ENCODE measurements around the gene PTPRG.
"Not testable (repeated sequence)": the region's sequence is repeated elsewhere in the genome, so short reads cannot be mapped to it uniquely, and the experiment has no call there.

The PTPRG gene

GRCh38 chr3:61729038-61729634 lies 167.8 kb downstream of the PTPRG start:
- no peak for DNase-seq

GRCh38 chr3:61730056-61730455 lies 168.7 kb downstream of the PTPRG start:
- DNase-seq, result no peak

- no peak for DNase-seq
Observed at GRCh38 chr3:61730577-61731231, 169.3 kb downstream of the PTPRG start.

- no peak for DNase-seq
Observed at GRCh38 chr3:61733000-61733399, 171.6 kb downstream of the PTPRG start.

GRCh38 chr3:61733876-61734275 lies 172.5 kb downstream of the PTPRG start:
- no peak for DNase-seq

- no peak for DNase-seq
Observed at GRCh38 chr3:61734749-61735686, 173.6 kb downstream of the PTPRG start.

- no peak for DNase-seq
Observed at GRCh38 chr3:61736506-61736905, 175.1 kb downstream of the PTPRG start.

- no peak for DNase-seq
Observed at GRCh38 chr3:61739640-61740039, 178.3 kb downstream of the PTPRG start.

GRCh38 chr3:61740494-61740893 lies 179.1 kb downstream of the PTPRG start:
- DNase-seq, result no peak

- no peak for DNase-seq
Observed at GRCh38 chr3:61741551-61741950, 180.2 kb downstream of the PTPRG start.

GRCh38 chr3:61742006-61742405 lies 180.6 kb downstream of the PTPRG start:
- DNase-seq, result no peak

- no peak for DNase-seq
Observed at GRCh38 chr3:61743067-61743466, 181.7 kb downstream of the PTPRG start.

- DNase-seq, result no peak
Observed at GRCh38 chr3:61743686-61744242, 182.4 kb downstream of the PTPRG start.

GRCh38 chr3:61748288-61748687 lies 186.9 kb downstream of the PTPRG start:
- no peak for DNase-seq

GRCh38 chr3:61750766-61751165 lies 189.4 kb downstream of the PTPRG start:
- no peak for DNase-seq

GRCh38 chr3:61758839-61759238 lies 197.5 kb downstream of the PTPRG start:
- DNase-seq, result no peak

GRCh38 chr3:61760783-61761182 lies 199.4 kb downstream of the PTPRG start:
- DNase-seq, result not testable (repeated sequence)

- no peak for DNase-seq
Observed at GRCh38 chr3:61761694-61762430, 200.5 kb downstream of the PTPRG start.

- no peak for DNase-seq
Observed at GRCh38 chr3:61765157-61765876, 203.9 kb downstream of the PTPRG start.

- no peak for DNase-seq
Observed at GRCh38 chr3:61768284-61769037, 207.1 kb downstream of the PTPRG start.

Data from activated naive CD4-positive, alpha-beta T cell (primary cell).